Measurements from ENCODE around the gene SULT1E1.

Gene SULT1E1, protein sequence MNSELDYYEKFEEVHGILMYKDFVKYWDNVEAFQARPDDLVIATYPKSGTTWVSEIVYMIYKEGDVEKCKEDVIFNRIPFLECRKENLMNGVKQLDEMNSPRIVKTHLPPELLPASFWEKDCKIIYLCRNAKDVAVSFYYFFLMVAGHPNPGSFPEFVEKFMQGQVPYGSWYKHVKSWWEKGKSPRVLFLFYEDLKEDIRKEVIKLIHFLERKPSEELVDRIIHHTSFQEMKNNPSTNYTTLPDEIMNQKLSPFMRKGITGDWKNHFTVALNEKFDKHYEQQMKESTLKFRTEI

DNA sequence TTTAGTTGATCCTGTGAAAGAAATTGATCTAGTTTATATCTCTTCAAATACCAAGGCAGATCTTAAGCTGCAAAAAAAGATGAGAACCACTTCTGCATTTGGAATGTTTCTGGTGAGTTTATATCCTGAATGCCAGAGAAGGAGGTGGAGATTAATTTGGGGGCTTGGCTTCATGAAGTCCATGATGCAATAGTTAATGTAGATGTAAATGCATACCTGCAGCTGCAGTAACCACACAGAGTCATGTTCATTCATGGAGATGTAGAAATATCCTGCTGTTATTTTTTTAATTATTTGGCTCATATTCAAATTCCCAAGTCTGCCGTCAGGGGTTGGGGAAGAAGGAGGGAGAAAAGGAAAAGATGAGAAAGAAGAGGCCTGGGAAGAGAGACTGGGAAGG, at the start of gene SULT1E1:
Gene SULT1E1, minus strand, starts transcription at position 94 of the 400 bp plus-strand sequence. CDS start 2,501 bp downstream, outside the sequence.
- no peak for DNase-seq

DNA sequence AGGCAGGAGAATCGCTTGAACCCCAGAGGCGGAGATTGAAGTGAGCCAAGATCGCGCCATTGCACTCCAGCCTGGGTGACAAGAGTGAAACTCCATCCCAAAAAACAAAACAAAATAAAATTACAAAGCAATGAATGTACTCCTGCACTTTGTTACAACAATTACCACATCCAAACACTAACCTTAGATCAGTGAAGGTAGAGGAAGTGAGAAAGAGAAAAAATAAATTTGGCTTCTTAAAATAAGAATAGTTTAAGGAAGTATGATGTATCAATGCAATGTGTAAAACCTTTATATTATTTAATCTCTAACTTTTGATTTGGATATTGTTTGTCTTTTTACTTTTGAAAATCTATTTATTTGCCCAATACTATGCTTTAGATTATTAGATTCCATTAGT, 49.2 kb upstream of the SULT1E1 start:
- DNase-seq = no peak

DNA sequence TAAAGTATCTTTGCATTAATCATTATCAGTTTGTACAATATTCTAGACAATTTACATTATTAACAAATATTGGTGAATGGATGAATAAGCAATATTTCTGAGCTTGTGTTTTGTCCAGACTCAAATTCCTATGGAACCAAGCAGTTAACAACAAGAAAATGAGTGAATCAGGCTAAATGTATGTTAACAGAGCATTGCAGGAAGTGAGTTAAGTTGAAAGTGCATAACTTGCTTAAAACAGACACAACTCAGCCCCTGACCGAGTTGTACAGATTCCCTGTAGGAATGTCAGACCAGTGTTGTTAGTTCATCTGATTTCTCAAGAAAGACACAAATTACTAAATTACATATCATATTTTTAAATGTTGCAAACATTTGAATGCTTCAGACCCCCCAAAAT, 47.2 kb upstream of the SULT1E1 start:
- no peak for DNase-seq

DNA sequence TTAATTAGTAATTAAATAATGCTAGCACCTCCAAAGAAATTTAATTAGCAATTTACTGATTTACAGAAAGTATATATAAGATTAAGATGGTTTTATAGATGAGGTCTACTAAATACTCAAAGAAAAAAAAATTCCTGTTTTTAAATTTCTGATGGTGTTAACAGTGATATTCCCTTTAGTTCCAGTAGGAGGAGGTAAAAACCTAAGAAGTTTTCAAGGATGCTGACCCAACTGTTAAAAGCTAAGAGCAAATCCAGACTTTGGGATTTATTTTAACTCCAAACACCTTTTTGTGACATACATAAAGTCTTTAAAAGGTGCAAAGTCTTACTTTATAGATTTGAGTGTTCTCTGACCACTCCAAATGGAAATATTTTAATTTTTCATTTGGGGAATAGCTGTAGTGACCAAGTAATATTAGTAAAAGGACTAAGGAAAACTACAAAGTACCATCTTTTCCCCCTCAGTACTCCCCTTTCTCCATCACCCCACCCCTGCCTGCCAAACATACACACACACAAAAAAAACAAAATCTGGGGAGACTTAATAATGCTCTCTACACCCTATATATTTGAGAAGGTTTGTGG, 36.7 kb upstream of the SULT1E1 start:
- DNase-seq = no peak

DNA sequence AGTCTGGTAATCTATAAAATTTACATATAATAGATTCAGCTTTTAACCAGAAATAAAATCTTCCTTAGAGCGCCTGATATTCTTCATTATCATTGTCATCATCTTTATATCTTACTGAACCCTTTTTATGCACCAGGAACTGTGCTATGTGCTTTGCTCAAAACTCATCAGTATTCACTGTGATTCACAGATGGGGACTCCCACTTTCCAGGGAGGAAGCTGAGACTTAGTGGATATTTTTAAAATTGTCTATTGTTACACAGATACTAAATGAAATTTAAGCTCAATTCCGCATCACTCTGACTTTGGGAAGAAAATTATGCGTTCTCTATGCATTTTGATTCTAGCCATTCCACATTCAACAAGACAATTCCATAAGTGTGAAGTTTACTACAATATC, 34.8 kb upstream of the SULT1E1 start:
- no peak for DNase-seq

DNA sequence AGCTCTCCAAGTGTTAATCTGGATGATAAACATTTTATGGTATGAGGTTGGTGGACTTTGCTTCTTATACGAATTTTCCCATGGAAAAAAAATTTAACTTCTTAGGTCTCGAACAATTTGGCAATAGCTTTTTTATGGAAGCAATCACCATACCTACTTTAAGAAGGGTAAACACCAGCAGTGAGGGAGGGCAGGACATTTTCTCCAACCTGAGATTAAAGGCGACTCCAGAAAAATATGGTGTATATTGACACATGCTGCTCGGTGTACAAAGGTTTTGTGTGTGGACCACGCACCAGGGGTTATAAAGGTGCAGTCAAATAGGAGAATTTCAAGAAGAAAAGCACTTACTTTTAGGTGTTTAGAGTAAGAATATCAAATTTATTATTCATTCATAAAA, 34.2 kb upstream of the SULT1E1 start:
- no peak for DNase-seq

DNA sequence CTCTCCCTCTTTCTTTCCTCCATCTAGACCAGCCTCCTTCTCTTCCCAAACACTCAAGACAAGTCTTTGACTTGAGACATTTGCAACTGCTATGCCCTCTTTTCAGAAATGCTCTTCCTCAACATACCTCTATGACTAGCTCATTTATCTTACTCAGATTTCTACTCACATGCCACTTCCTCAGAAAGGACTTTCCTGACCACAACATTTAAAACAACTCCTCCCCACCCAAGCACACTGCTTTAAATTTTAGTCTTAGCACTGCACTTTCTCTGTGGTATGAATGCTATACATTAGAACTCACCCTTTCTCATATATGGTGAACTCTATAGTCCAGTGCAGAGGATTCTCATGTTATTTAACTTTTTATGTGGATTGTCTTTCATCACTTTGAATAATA, 28.4 kb upstream of the SULT1E1 start:
- DNase-seq = no peak

DNA sequence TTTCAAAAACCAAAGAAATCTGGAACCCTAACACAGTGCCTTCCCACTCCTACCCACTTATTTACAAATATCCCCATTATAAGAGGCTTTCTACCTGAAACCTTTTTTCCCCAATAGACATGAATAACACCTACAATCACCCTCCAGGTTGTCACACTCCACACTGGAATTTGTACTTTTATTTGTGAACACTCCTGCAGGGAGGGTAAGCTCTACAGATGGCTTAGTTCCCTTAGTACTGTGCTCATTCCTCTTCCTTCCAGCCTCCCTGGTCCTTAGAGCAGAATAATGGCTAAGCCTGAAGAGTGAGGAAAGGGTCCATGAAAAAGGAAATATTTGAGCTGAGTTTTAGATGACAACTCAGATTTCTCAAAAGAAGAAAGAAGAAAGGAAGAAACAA, 22.2 kb upstream of the SULT1E1 start:
- DNase-seq = no peak

DNA sequence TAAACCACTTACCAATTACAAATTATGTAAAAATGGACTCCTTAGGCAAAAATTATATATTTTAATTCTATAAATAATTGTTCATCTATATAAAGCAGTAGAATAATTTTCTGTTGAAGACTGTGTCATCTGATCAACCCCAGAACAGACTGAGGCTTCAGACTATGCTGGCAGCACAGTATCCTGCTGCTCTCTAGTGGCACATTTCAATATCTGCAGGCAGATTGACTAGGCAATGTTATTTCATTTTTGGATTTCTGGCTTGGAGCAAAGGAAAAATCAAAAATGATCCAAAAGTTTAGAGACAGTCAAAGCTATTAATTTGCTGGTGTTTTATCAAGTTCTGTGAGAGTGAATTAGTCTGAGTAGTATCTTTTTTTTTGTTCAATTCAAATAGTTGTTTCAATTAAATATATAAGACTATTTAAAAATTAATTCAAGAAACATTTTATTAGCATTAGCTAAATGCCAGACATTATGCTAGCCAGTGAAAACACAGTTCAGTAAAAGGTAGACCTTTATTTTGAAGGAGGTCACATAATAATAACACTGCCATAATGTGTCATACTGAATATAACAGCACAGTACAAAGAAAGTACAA, 21.3 kb upstream of the SULT1E1 start:
- DNase-seq = no peak

DNA sequence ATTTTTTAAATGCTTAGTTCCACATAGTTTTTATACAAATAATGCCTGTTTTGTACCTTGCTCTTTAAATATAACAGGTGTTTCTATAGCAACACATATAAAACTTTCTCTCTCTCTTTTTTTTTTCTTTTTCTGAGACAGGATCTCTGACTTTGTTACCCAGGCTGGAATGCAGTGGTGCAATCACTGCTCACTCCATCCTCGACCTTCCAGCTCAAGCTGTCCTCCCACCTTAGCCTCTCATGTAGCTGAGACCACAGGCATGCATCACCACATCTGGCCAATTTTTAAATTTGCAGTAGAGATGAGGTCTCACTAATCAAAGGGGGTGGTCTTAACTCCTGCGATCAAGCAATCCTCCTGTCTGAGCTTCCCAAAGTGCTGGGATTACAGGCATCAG, 18.3 kb upstream of the SULT1E1 start:
- no peak for DNase-seq

DNA sequence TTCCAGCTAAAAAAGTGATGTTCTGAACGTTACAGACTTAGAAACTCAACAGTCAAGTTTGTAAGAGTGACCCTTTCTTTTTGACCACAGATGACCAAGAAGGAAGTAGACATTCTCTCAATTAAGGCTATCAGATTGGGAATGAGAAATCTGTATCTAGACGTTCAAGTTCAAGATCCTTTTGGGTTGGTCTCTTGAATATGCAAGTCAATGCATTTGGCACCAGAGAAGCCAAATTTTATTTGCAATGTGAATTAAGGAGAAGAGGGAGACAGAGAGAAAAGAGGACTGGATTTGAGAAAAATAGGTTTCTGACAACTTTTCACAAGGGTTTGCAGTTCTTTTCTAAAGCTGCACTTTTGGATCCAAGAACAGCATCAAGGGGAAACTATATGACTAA, 17.5 kb upstream of the SULT1E1 start:
- no peak for DNase-seq

DNA sequence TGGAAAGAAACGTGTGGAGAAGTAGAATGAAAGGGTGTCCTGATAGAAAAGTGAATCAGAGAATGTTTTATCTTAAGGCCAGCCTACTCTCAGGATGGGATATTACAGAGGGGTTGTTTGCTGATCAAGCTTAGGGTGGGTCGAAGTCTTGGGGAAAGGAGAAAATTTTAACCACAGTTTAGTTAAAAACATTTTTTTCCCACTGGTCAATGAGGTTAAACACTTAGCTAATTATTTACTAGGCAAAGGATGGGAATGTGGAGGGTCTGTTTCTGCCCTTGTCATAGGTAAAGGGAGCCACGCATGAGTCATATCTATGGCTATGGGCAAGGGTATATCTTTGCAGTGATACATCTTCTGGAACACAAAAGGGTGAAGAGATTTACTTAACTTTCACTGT, 16.1 kb upstream of the SULT1E1 start:
- no peak for DNase-seq

DNA sequence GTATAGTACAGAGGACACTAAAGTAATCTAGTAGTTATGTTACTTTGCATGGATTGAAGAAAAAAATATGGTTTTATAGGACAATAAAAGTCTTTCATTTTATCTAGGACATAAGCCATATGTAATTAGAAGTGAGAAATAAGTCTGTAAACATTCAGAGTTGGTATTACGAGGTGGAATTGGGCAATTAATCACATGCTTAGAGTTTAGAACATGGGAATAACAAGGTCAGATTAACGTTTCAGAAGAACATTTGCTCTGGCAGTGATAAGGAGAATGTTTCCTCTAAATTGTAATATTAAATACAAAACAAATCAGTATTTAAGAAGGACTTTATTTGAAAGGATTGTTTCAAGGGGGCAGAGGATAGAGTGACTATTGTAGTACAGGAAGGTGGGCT, 15.6 kb upstream of the SULT1E1 start:
- DNase-seq = no peak

DNA sequence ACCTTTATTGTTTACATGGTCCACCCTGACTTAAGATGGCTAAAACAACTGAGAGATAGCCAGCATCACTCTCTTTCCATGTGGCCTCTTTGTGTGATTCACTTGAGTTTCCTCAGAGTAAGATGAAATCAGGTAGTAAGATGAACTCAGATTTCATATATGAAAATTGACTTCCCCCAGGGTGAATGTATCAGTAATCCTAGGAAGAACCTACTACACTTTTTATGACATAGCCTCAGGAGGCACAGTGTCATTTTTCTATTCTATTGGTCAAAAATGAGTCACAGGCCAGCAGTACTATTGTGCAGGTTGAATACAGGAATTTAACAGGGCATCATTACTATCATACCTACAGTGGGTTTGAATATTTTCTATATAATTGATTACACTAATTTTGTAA, 14.6 kb upstream of the SULT1E1 start:
- DNase-seq = no peak

DNA sequence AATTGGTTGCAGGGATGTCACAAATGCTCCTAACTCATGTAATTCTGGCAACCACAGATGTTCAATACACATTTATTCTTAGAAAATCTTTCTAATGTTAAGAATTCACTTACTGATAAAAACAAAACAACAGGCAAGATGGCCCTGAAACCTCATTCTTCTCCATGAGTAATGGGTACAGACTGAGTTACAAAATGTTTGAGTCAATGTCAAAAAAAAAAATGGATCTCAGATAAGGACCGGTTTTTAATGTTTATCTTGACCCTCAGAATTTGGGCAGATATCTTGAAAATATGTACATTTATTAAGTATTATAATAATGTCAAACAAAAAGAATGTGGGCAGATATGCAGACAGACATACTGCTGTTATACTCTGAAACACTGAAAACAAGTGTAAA, 1.8 kb upstream of the SULT1E1 start:
- no peak for DNase-seq

DNA sequence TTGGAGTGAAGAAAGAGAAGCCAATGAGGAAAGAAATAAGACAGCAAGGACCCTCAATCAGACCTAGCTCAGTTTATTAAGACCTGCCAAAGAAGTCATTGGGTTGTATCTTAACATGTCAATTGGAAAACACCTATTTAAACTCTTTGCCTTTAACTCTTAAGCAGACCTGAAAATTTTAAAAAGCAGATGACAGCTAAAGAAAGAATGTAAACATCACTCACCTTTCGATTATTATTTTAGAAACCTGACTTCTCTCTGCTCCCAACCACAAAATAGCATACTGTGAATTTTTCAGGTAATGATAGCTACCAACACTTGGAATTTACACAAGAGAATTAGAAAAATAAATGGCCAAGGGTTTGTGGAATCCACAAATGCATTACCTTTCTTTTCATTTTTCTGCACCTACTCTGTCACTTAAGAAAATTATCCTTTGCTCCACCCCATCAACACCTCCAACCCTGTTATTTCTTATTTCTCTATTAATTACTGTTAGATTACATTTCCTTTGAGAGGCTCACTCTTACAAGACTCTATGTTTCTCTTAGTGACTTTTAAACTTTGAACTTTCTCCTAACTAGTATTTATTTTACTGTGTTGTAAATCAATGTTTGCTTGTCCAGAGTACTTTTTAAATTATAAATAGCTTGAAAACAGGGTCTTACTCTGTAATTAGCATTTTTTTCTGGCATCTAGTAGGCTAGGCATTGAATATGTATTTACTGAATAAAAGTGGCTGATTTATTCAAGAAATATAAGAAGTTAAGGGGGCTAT, 765 bp upstream of the SULT1E1 start:
- DNase-seq = no peak

DNA sequence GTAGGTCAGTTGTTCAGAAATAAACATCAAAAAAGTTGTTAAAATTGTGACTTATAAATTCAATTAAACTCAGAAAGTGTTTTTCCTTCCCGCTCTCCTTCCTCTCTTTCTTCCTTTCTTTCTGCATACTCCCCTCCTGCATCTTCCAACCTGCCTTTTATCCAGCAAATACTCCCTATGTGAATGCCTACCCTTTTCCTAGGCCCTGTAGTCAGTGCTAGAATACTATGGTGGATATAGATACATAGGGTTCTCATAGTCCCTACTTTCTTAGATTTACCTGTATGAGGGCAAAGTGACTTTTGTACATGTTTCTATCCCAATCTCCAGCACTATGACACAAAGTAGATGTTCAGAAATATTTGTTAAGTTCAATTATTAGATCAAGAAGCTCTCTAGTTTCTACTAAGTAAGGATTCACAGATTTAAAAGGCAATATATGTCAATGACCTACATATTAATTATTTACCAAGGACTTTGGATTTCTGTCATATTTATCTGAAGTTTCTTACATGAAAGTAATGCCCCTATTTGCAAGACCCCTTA, 732 bp downstream of the SULT1E1 start:
- DNase-seq = no peak

DNA sequence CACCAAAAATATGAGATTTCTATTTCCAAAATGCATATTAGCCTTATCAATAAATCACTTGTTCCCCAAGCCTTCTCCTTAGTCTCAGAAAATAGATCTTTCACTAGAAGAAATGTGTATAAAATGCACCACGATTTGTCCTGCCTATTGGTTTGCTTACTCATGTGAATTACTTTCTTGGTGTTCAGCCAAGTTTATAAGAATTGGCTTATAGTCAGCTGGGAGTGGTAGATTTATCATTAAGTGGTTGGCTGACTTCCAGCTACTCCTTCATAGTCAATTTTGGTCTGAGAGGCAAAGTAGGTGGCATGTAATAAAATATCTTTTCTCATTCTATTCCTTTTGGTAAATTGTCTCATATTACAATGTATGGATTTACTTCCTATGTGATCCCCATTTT, 1.3 kb downstream of the SULT1E1 start:
- peak; percentile 12 for DNase-seq

DNA sequence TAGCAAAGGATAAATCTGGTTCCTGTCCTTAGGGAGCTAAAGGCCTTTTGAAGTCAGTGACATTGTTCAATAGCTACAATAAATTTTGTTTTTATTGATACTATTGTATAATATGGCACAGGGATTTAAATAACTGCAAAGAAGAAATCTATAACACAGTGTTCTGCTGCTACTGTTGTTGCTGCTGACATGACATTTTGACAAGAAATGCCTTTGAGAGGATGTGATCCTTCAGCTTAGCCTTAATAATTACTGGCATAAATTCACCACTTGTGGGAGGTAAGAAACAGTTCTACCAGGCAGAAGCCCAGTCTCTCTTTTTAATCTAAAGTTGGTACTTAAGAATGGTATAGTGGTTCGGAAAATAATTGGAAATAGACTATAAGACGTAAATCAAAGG, 4.1 kb downstream of the SULT1E1 start:
- no peak for DNase-seq

DNA sequence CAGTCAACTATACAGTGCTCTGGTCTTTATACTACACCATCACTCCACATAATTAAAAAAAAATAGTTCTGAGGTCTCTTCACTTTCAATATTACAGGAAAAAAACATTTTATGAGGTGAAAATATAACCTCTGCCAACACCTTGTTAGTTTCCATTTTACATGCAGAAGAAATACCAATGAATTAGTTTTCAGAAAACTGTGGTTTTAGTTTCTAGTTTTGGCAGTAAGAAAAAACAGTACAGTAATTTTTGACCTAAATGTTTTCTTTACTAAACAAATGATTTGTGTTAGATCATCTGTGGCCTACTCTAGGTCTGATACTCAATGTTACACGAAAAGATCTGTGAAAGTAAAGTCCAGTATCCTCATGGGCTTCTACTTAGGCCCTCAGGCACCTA, 10.0 kb downstream of the SULT1E1 start:
- DNase-seq = no peak

DNA sequence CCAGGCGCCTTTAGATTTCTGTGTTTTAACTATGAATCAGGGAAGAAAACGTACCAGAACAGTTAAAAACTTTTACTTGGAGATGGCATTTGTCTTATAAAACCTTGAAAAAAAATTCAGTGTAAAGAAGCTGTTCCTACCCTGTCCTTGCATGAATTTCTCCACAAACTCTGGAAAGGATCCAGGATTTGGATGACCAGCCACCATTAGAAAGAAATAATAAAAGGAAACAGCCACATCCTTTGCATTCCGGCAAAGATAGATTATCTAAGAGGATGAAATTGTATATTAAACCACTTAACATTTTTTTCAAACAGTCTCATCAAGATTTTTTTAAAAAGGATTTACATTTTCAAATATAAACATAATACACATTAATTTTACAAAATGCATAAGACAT, 10.6 kb downstream of the SULT1E1 start:
- no peak for DNase-seq

DNA sequence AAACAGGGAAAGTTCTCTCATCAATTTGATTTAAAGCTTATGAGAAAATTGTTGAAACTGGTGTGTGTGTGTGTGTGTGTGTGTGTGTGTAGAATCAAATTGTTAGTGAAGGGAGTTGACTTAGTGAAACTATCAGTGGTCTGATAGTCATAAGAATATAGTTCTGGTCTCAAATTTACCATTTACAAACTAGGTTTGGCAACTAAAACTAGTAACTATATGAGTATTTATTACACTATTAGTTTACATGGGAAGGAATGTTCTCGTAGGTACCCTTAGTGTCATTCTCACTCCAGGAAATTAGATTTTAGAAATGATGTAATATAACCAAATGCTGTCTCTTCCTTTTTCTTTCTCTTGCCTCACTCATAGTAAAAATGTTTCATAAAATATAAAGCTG, 11.9 kb downstream of the SULT1E1 start:
- DNase-seq = no peak

DNA sequence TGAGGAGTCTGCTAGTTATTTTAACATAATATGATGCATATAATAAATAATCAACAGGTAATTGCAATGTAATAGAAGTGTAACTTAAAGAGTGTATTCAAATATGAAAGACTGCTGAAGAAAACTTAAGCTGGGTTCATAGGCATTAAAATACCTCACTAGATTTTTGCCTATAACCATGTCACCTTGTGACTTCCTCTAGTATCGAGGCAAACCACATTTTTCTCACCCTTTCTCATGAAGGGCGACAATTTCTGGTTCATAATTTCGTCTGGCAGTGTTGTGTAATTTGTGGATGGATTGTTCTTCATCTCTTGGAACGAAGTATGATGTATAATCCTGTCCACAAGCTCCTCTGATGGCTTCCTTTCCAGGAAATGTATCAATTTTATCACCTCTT, 16.0 kb downstream of the SULT1E1 start:
- no peak for DNase-seq

DNA sequence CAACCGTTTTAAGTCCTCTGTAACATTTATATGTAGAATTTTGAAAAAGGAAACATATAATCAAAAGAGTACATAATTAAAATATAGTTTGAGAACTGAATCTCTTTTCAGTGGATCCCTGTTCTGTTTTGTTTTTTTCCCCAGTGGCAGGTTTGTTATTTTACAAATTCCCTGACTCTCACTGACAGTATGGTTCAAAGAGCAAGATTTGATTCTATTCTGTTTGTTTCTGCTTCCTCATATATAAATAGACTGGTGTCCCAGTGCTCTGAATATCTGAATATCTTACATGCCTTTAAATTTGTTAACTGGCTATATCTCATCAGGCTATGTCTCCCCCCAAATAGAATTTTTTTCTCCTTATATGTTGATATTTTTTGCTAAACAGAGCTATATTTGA, 16.6 kb downstream of the SULT1E1 start:
- no peak for DNase-seq
